ENCODE results near the gene DLX3. TPM values are rescaled to one million over a fixed set of nuclear protein-coding genes. Genes with fewer than 3 reads are reported as not detected.

The DLX3 gene
- total RNA-seq, 2 experiments from 2014 or later: not detected

DNA sequence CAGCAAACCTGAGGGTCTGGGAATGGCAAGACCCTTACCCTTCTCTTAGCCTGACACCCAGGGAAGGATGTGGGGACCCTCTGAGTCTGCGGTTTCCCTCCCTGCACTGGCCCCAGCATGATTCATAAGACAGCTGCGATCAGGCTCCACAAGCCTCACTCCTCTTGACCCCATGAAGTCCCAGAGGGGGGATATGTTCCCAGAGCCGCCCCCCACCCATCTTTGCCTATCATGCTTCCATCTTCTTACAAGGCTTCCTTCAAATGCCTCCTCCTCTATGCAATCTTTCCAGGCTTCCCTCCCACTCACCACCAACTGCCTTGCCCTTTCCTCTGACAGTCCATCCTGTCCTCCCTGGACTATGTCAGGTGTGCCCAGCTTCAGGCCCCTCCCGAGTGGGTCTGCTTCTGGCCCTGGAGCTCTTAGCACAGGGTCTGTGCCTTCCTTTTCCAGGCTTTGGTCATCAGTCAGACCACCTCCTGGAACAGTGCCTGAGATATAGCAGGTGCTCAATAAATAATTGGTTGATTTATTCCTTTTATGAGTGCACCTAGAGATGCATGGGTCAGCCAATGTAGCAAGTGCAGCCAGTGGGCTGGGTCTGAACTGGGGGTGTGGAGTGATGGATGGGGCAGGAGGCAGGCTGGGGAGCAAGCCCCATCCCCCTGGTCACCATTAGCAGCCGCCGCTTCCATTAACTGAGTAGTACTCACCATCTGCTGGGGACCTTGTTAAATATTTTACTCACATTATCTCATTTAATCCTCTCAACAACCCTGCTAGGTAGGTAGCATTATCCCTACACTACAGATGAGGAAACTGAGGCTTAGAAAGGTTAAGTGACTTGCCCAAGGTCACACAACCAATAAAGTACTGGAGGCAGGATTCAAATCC is 8.4 kb downstream of the DLX3 start:
- BruUV-seq (replicated peaks): no TSS peak
- no peak overlapping the region for H3K4me3 ChIP-seq (ENCODE audit: low read depth, low read length, poor library complexity, severe bottlenecking)
- CTCF ChIA-PET (ENCODE audit: unreplicated experiment): interaction anchor here (0.6 kb wide), 1 partner anchor 836 kb away, joined by 3 read pairs; no protein-coding TSS in a partner anchor

DNA sequence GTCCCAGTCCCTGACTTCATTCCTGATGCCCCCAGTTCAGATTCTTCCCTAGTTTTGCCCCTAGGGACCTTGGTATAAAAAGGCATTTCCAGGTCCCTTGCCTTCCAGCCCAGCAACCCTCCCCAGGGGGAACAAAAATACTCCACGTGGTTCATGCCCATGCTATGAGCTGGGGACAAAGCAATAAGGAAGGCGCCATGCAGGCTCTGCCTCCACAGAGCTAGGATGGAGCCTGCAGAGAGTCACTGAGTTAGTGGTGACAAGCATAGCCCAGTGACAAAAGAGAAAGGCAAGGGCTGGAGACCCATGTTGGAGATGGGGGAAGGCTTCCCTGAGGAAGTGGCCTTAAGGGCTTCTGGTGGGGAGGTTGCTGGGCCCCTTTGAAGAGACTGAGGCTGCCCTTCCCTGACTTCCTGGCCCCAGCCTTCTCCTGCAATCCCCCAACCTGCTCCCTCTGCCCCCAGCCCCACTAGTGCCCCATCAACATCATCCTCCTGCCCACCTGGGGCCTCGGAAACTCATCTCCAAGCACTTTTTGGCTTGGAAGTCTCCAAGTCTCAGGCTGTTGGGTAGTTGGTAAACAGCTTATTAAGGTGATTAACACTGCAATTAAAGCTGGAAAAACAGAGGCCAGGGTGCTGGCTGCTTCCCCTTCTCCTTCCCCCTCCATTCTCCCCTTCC is 9.6 kb downstream of the DLX3 start:
- Histone ChIP-seq H3K27ac (ENCODE audit: low read depth, low read length, poor library complexity, severe bottlenecking) (no peak overlapping the region), H3K9me2 (ENCODE audit: insufficient read depth, low read length) (no peaks in the 10 kb centered on the region), H3K36me3 (ENCODE audit: insufficient read depth, low read length) (no peaks in the 10 kb centered on the region), H2AFZ (ENCODE audit: low read length) (no peak overlapping the region), H3K4me2 (ENCODE audit: low read length) (no peak overlapping the region), H3K79me2 (ENCODE audit: insufficient read depth, low read depth, low read length) (no peaks in the 10 kb centered on the region), H3K9me3 (ENCODE audit: low read length) (no peaks in the 10 kb centered on the region), H3K4me1 (ENCODE audit: insufficient read depth, low read length, poor library complexity, severe bottlenecking) (no peaks in the 10 kb centered on the region), H4K20me1 (ENCODE audit: insufficient read depth, low read length) (no peaks in the 10 kb centered on the region), H3K4me3 (ENCODE audit: low read depth, low read length, poor library complexity, severe bottlenecking) (no peak overlapping the region)
- POLR2A ChIA-PET: interaction anchor here (0.7 kb wide), 1 partner anchor 1741 kb away, joined by 3 read pairs; no protein-coding TSS in a partner anchor
- DNase-seq (ENCODE audit: low spot score): no peak
- intact Hi-C loops (cut with micrococcal nuclease; ENCODE audit: unreplicated experiment): no loop called here
- TF ChIP-seq, protein P1, sequence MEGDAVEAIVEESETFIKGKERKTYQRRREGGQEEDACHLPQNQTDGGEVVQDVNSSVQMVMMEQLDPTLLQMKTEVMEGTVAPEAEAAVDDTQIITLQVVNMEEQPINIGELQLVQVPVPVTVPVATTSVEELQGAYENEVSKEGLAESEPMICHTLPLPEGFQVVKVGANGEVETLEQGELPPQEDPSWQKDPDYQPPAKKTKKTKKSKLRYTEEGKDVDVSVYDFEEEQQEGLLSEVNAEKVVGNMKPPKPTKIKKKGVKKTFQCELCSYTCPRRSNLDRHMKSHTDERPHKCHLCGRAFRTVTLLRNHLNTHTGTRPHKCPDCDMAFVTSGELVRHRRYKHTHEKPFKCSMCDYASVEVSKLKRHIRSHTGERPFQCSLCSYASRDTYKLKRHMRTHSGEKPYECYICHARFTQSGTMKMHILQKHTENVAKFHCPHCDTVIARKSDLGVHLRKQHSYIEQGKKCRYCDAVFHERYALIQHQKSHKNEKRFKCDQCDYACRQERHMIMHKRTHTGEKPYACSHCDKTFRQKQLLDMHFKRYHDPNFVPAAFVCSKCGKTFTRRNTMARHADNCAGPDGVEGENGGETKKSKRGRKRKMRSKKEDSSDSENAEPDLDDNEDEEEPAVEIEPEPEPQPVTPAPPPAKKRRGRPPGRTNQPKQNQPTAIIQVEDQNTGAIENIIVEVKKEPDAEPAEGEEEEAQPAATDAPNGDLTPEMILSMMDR (conservative IDR thresholded peaks at IDR 0.05; ENCODE audit: low read length): no peak
- no peak for TF ChIP-seq EZH2phosphoT487 (IDR thresholded peaks at IDR 0.05; ENCODE audit: borderline replicate concordance, low read depth, low read length)
- no TSS peak for BruUV-seq (replicated peaks)
- CTCF ChIA-PET (ENCODE audit: unreplicated experiment): interaction anchor here (0.6 kb wide), 1 partner anchor 834 kb away, joined by 3 read pairs; no protein-coding TSS in a partner anchor

More for the DNA sequence above, 8.4 kb downstream of the DLX3 start:
- no peaks in the 10 kb centered on the region for H4K20me1 ChIP-seq (ENCODE audit: insufficient read depth, low read length)
- no peaks in the 10 kb centered on the region for H3K9me3 ChIP-seq (ENCODE audit: low read length)
- DNase-seq (ENCODE audit: low spot score): no peak
- TF ChIP-seq, protein P1 (conservative IDR thresholded peaks at IDR 0.05; ENCODE audit: low read length): no peak
- no peak for TF ChIP-seq EZH2phosphoT487 (IDR thresholded peaks at IDR 0.05; ENCODE audit: borderline replicate concordance, low read depth, low read length)
- H3K4me1 ChIP-seq (ENCODE audit: insufficient read depth, low read length, poor library complexity, severe bottlenecking): no peaks in the 10 kb centered on the region
- H3K9me2 ChIP-seq (ENCODE audit: insufficient read depth, low read length): no peaks in the 10 kb centered on the region
- H3K27ac ChIP-seq (ENCODE audit: low read depth, low read length, poor library complexity, severe bottlenecking): no peak overlapping the region
- no peak overlapping the region for H2AFZ ChIP-seq (ENCODE audit: low read length)
- no peak overlapping the region for H3K4me2 ChIP-seq (ENCODE audit: low read length)
- POLR2A ChIA-PET: interaction anchor here (0.7 kb wide), 1 partner anchor 1743 kb away, joined by 3 read pairs; no protein-coding TSS in a partner anchor
- no peaks in the 10 kb centered on the region for H3K79me2 ChIP-seq (ENCODE audit: insufficient read depth, low read depth, low read length)
- H3K36me3 ChIP-seq (ENCODE audit: insufficient read depth, low read length): no peaks in the 10 kb centered on the region
- intact Hi-C loops (cut with micrococcal nuclease; ENCODE audit: unreplicated experiment): no loop called here
